ENCODE measurements around the gene CHRM4. TPM values are rescaled to one million over a fixed set of nuclear protein-coding genes. Genes with fewer than 3 reads are reported as not detected.

Gene CHRM4
- total RNA-seq, 2 donors from 2014 or later = 0.46 TPM; not detected in 1

DNA sequence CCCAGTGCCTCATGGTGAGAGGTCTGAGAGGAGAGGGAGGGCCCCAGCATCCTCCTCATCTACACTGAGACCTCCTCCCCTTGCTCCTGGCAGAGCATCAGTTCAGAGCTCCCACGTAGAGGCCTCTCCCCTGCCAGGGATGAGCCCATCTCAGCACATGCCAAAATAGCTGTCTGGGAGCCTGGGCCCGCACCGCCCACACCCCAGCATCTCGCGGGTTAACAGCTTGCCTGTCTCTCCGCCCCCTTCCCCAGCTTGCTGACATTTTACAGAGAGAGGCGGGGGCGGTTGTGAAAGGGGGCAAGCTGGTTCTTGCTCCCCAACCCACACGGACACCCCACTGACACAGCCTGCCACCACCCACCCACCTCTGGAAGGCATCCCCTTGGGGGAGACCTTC is 37.9 kb downstream of the CHRM4 start:
- peaks cover 5% of the 10 kb centered on the region for H3K4me1 ChIP-seq (ENCODE audit: control insufficient read depth, insufficient read depth, low read length)
- peaks cover 4% of the 10 kb centered on the region for H3K36me3 Mint-ChIP-seq (ENCODE audit: low read depth)
- no peak overlapping the region for H3K4me3 ChIP-seq (ENCODE audit: low read length)
- H3K27me3 Mint-ChIP-seq (ENCODE audit: insufficient read depth) = no peaks in the 10 kb centered on the region
- no peak for TF ChIP-seq CTCF (conservative IDR thresholded peaks at IDR 0.05)
- H3K27ac ChIP-seq (ENCODE audit: low read depth, low read length) = no peak overlapping the region
- H3K9ac ChIP-seq (ENCODE audit: extremely low read depth, low read length, poor library complexity, severe bottlenecking) = no peak overlapping the region
- no peak overlapping the region for H3K4me3 Mint-ChIP-seq
- 69 to 71% methylated on average over 5 to 9 of the region's 9 CpGs for WGBS, 2 experiments (ENCODE audit: insufficient coverage in 1 of 2, insufficient read length in 1 of 2)
- no peaks in the 10 kb centered on the region for H3K36me3 ChIP-seq (ENCODE audit: control insufficient read depth, insufficient read depth, low read length)
- H3K27me3 ChIP-seq (ENCODE audit: control insufficient read depth, insufficient read depth, low read length, poor library complexity, severe bottlenecking) = no peaks in the 10 kb centered on the region
- peaks cover 40% of the 10 kb centered on the region for H3K4me1 Mint-ChIP-seq
- no peaks in the 10 kb centered on the region for H3K9me3 Mint-ChIP-seq
- H3K27ac Mint-ChIP-seq = no peak overlapping the region
- no peak for DNase-seq
- no peaks in the 10 kb centered on the region for H3K9me3 ChIP-seq (ENCODE audit: control insufficient read depth, low read length)

DNA sequence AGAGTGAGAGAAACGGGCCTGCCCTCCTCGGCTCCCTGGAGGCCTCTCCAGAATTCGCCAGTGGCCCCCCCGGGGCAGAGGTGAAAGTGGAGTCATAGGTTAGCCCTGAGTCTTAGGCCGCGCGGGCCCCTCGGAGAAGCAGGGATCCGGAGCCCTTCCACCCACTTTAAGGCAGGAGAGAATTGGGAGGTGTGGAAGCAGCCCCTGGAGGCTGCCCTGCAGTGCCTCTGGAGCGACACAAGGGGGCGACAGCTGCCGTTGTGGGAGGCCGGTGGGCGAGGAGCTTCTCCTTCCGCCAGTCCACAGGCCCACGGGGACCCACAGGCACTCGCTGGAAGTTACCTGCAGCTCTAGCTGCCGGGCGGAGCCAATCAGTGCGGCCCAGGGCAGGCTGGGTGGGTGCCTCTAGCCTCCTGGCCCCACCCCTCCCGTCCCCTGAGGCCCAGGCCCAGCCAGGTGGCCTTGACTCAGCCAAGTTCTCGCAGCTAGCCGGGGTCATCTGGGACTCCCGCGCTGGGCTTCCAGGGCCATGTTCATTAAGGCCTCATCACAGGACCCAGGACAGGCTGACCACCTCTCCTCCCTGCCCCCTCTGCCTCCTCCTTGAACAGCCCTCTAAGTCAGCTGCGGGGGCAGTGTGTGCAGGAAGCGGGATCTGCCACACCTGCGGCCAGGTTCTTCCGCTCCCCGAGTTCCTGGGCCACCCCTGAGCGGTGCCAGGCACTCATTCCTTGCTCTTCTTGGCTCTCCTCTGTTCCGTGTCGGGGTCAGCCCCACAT is 39.3 kb downstream of the CHRM4 start:
- H3K4me3 ChIP-seq (ENCODE audit: low read length) = no peak overlapping the region
- TF ChIP-seq CTCF (conservative IDR thresholded peaks at IDR 0.05) = peak; percentile 98
- Mint-ChIP-seq H3K27me3 (ENCODE audit: insufficient read depth) (no peaks in the 10 kb centered on the region), H3K9me3 (no peaks in the 10 kb centered on the region), H3K36me3 (ENCODE audit: low read depth) (peaks cover 4% of the 10 kb centered on the region), H3K27ac (peak overlapping the region; percentile 75), H3K4me3 (no peak overlapping the region), H3K4me1 (peaks cover 47% of the 10 kb centered on the region)
- no peaks in the 10 kb centered on the region for H3K36me3 ChIP-seq (ENCODE audit: control insufficient read depth, insufficient read depth, low read length)
- no peak overlapping the region for H3K27ac ChIP-seq (ENCODE audit: low read depth, low read length)
- peaks cover 10% of the 10 kb centered on the region for H3K4me1 ChIP-seq (ENCODE audit: control insufficient read depth, insufficient read depth, low read length)
- H3K9ac ChIP-seq (ENCODE audit: extremely low read depth, low read length, poor library complexity, severe bottlenecking) = no peak overlapping the region
- H3K27me3 ChIP-seq (ENCODE audit: control insufficient read depth, insufficient read depth, low read length, poor library complexity, severe bottlenecking) = no peaks in the 10 kb centered on the region
- peak; percentile 92 for DNase-seq
- 63 to 71% methylated on average over 22 to 33 of the region's 33 CpGs for WGBS, 2 experiments (ENCODE audit: insufficient coverage in 1 of 2, insufficient read length in 1 of 2)
- no peaks in the 10 kb centered on the region for H3K9me3 ChIP-seq (ENCODE audit: control insufficient read depth, low read length)

DNA sequence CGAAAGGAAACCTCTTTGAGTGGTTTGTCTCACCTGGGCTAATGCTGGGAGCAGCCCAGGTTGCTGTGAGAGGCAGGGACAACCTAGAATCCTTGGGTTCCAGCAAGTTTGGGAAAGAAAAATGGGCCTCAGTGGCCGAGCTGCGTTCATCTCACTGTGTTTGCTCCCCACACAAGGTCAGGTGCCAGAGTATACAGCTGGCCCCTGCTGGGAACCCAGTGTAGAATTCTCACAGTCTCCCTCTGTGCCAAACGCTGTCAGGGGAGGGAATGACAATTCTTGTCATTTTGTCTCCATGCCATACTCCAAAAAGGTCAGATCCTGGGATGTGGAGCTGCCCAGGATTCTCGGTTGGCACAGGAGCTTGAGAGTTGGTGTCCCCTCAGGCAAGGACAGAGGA is 40.0 kb downstream of the CHRM4 start:
- H3K27ac Mint-ChIP-seq = no peak overlapping the region

More for the DNA sequence above, 40.0 kb downstream of the CHRM4 start:
- Histone ChIP-seq H3K27ac (ENCODE audit: low read depth, low read length) (no peak overlapping the region), H3K36me3 (ENCODE audit: control insufficient read depth, insufficient read depth, low read length) (no peaks in the 10 kb centered on the region), H3K9me3 (ENCODE audit: control insufficient read depth, low read length) (no peaks in the 10 kb centered on the region), H3K9ac (ENCODE audit: extremely low read depth, low read length, poor library complexity, severe bottlenecking) (no peak overlapping the region), H3K4me1 (ENCODE audit: control insufficient read depth, insufficient read depth, low read length) (peaks cover 10% of the 10 kb centered on the region), H3K27me3 (ENCODE audit: control insufficient read depth, insufficient read depth, low read length, poor library complexity, severe bottlenecking) (peaks cover 4% of the 10 kb centered on the region), H3K4me3 (ENCODE audit: low read length) (no peak overlapping the region)
- H3K27me3 Mint-ChIP-seq (ENCODE audit: insufficient read depth) = peaks cover 4% of the 10 kb centered on the region
- H3K4me1 Mint-ChIP-seq = peaks cover 43% of the 10 kb centered on the region
- TF ChIP-seq CTCF (conservative IDR thresholded peaks at IDR 0.05) = no peak
- H3K36me3 Mint-ChIP-seq (ENCODE audit: low read depth) = peaks cover 4% of the 10 kb centered on the region
- no peak overlapping the region for H3K4me3 Mint-ChIP-seq
- no peak for DNase-seq
- no peaks in the 10 kb centered on the region for H3K9me3 Mint-ChIP-seq
- WGBS, 2 experiments (ENCODE audit: insufficient coverage in 1 of 2, insufficient read length in 1 of 2) = 85% methylated on average over 4 to 5 of the region's 5 CpGs

Measured in endodermal cell (in vitro differentiated cells).